Caki2 (cell line): Measurements from ENCODE around the gene HADH. TPM values are rescaled to one million over a fixed set of nuclear protein-coding genes. Genes with fewer than 3 reads are reported as not detected.

Experiments used
- total RNA-seq: library from RNA; depleted of rRNA; stranded (reverse); fragments of >200 nt; shearing (Covaris generic); gene quantifications from 2 replicates; pipeline ENCODE4 v1.2.3, GENCODE V29; 2014; ENCODE audit warnings: low replicate concordance; rRNA removed

Gene HADH
- total RNA-seq, 1 experiment from 2014 or later: 20.8 TPM

Other genes starting within 250 kb of the HADH start
- gene SGMS2, start 165.0 kb upstream of the HADH start, total RNA-seq: 9.3 and 47.4 TPM in 2 replicates
- 3.2 and 6.5 TPM in 2 replicates for gene CYP2U1, start 58.3 kb upstream of the HADH start, total RNA-seq
- not detected in 2 replicates for gene LEF1, start 179.0 kb downstream of the HADH start, total RNA-seq